Ovary (tissue), 3 donors: Measurements from ENCODE around the gene LSAMP.

Experiments used
- EP300 ChIP-seq: sonication (generic); formaldehyde crosslinking; IDR thresholded peaks from one replicate; pipeline ENCODE4 v1.6.1; 2017; ENCODE audit warnings: antibody characterized with exemption
- POLR2A ChIP-seq: fragments of 450-650 bp; IDR thresholded peaks from one replicate; pipeline ENCODE4 v1.6.1; 2017; ENCODE audit warnings: antibody characterized with exemption, mild to moderate bottlenecking, moderate library complexity
- TF ChIP-seq, protein P1 (sequence below), 3 donors: fragments of 450-650 bp in 2 of 3; fragments of 200-600 bp in 1 of 3; IDR thresholded peaks; one replicate each; pipeline versions ENCODE4 v1.5.1 to v1.8.0; 2016 to 2022; ENCODE audit warnings: antibody characterized with exemption in 3 of 3, mild to moderate bottlenecking in 1 of 3
- donor health status: DM: no; HTN: no; CAD: no.

DNA sequence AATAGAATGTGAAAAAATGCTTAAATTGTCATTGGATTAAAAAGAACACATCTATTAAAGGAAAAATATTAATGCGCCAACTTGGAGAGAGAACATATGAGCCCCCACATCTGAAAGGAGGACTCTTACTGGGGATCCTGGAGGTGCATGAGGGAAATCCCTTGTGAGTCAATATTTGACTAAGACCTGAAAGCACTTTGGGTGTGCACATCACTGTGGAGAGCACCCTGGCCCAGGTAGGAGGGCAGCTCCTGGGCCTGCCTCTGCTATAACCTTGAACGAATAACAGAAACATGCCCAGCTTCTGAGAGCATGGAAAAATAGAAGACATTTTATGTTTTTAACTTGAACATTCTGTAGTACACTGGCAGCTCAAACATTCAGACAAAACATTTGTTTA lies 622.2 kb downstream of the LSAMP start:
- TF ChIP-seq, protein P1, sequence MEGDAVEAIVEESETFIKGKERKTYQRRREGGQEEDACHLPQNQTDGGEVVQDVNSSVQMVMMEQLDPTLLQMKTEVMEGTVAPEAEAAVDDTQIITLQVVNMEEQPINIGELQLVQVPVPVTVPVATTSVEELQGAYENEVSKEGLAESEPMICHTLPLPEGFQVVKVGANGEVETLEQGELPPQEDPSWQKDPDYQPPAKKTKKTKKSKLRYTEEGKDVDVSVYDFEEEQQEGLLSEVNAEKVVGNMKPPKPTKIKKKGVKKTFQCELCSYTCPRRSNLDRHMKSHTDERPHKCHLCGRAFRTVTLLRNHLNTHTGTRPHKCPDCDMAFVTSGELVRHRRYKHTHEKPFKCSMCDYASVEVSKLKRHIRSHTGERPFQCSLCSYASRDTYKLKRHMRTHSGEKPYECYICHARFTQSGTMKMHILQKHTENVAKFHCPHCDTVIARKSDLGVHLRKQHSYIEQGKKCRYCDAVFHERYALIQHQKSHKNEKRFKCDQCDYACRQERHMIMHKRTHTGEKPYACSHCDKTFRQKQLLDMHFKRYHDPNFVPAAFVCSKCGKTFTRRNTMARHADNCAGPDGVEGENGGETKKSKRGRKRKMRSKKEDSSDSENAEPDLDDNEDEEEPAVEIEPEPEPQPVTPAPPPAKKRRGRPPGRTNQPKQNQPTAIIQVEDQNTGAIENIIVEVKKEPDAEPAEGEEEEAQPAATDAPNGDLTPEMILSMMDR (IDR thresholded peaks at IDR 0.05): no peak
- TF ChIP-seq POLR2A (no peak), EP300 (no peak)
